K562 treated with DMSO at 1 percent for 48 hours (cell line): ENCODE measurements around the gene ZSCAN5A. TPM values are rescaled to one million over a fixed set of nuclear protein-coding genes. Genes with fewer than 3 reads are reported as not detected.

Experiments used
- total RNA-seq: library from RNA; unstranded; fragments of 300-600 nt; gene quantifications from 2 replicates; pipeline ENCODE4 v1.2.3, GENCODE V29; 2022; ENCODE audit warnings: low replicate concordance; ENCODE audit errors: extremely low read depth

Gene ZSCAN5A
- total RNA-seq = not detected in 2 replicates

GRCh38 chr19:56314381-56315076 lies at the start of gene ZSCAN5A:
Gene ZSCAN5A, minus strand, starts transcription at chr19:56314839. Its CDS starts 89,793 bp downstream, at chr19:56225046.

GRCh38 chr19:56272161-56272798 lies 42.4 kb downstream of the ZSCAN5A start, which contains the start of gene EDDM13:
Gene EDDM13, plus strand, starts transcription at chr19:56272748. Its CDS starts 87 bp downstream, at chr19:56272835.

GRCh38 chr19:56201973-56202372 lies 112.7 kb downstream of the ZSCAN5A start, which contains the start of gene ZSCAN5C:
Gene ZSCAN5C, plus strand, starts transcription at chr19:56202273. Its CDS starts 3,641 bp downstream, at chr19:56205914.

GRCh38 chr19:56197646-56198045 lies 117.0 kb downstream of the ZSCAN5A start, which contains the start of gene ZSCAN5B:
Gene ZSCAN5B, minus strand, starts transcription at chr19:56197783. Its CDS starts 4,731 bp downstream, at chr19:56193052.

GRCh38 chr19:56175861-56176307 lies 138.8 kb downstream of the ZSCAN5A start, which contains the start of gene GALP:
Gene GALP, plus strand, starts transcription at chr19:56176008. Its CDS starts 1,101 bp downstream, at chr19:56177109.

Other genes with a start within 250 kb of the ZSCAN5A start
- gene ZNF787, start 193.5 kb downstream of the ZSCAN5A start, total RNA-seq = not detected in 2 replicates
- not detected in 2 replicates for gene ZNF444, start 173.6 kb downstream of the ZSCAN5A start, total RNA-seq
- not detected in 2 replicates for gene GALP, start 138.8 kb downstream of the ZSCAN5A start, total RNA-seq
- gene ZSCAN5B, start 117.1 kb downstream of the ZSCAN5A start, total RNA-seq = not detected in 2 replicates
- not detected in 2 replicates for gene ZSCAN5C, start 112.6 kb downstream of the ZSCAN5A start, total RNA-seq
- gene EDDM13, start 42.1 kb downstream of the ZSCAN5A start, total RNA-seq = not detected in 2 replicates
- not detected in 2 replicates for gene ZNF582, start 78.7 kb upstream of the ZSCAN5A start, total RNA-seq
- gene ZNF583, start 89.5 kb upstream of the ZSCAN5A start, total RNA-seq = not detected in 2 replicates
- not detected in 2 replicates for gene ZNF667, start 162.5 kb upstream of the ZSCAN5A start, total RNA-seq
- not detected in 2 replicates for gene ZNF471, start 193.0 kb upstream of the ZSCAN5A start, total RNA-seq
- not detected in 2 replicates for gene ZFP28, start 224.1 kb upstream of the ZSCAN5A start, total RNA-seq